Measurements from ENCODE around the gene MAP4K2.

- TF ChIP-seq POLR2A (IDR thresholded peaks at IDR 0.05) (no peak), CTCF (IDR thresholded peaks at IDR 0.05) (no peak), POLR2AphosphoS5 (IDR thresholded peaks at IDR 0.05) (no peak), EP300 (IDR thresholded peaks at IDR 0.05) (no peak)
Observed at GRCh38 chr11:64794526-64794925, 8.5 kb downstream of the MAP4K2 start.

Data from stomach (tissue), 4 donors.